Stimulated activated CD8-positive, alpha-beta memory T cell treated with anti-CD3 and anti-CD28 coated beads, Interleukin-15, amount 100 ng/mL, for 1 hour (primary cell): Measurements from ENCODE around the gene ISY1.
"Not testable (repeated sequence)": the region's sequence is repeated elsewhere in the genome, so short reads cannot be mapped to it uniquely, and the experiment has no call there.

Source experiments
- DNase-seq: peaks from one replicate; pipeline ENCODE4 v3.0.0-alpha.2; 2020; ENCODE audit warnings: low read depth

The ISY1 gene

DNA sequence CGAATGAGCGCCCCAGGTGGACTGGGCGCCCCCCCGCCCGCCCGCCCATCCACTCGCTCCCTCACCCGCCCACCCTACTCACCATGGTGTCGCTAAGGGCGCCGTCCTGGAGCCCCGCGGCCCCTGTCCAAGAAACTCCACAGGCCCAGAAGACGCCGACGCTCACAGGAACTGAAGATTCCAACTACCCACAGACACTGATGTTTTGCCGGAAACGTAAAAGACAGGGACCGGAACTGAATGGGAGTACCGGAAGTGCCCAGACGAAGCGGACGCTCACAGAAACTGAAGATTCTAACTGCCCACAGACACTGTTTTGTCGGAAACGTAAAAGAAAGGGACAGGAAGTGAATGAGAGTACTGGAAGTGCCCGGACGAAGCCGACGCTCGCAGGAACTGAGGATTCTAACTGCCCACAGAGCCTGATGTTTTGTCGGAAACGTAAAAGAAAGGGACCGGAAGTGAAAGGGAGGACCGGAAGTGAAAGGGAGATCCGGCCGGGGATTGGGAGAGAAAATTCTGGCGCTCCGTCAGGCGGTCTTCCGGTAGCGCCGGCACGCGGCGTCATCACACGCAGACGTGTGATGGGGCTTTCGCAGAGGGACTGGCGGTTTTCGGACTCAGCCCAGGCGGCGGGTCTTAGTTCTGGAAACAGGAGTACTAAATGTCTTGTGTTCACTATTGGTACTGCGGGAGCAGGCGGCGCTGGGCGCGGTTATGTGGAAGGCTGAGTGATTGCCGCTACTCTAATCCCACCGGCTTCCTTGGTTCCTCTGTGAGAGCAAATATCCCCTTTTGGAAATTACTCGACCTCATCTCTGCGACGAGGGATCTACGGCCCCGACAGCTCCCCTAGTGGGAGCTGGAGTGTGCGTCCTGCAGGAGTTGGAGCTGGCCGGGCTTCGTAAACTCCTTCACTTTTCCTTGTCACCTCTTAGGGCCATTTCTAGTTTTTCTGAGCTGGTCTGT lies at the start of gene ISY1:
Gene ISY1 (minus strand): TSS at position 173 of the 969 bp plus-strand sequence. CDS start 88 bp downstream, at position 85.
- DNase-seq = peak; percentile 64

DNA sequence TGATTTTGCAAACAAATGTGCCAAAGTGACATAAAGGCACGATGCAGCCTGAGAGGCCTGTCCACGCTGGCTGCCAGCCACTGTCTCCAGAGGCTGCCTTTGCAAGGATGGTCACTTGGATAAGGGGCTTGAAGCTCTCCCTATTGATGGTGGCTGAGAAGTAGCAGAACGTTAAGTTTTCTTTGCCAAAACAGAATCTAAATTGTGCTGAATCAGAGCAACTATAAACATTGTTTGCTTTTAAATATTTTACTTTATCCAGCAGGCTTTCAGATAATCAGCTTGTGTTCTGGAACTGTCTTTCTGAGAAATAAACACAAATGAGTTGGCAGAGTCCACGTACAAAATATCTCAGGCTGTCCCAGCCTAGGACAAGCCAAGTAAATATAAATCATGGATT lies 46.6 kb upstream of the ISY1 start:
- DNase-seq = no peak

DNA sequence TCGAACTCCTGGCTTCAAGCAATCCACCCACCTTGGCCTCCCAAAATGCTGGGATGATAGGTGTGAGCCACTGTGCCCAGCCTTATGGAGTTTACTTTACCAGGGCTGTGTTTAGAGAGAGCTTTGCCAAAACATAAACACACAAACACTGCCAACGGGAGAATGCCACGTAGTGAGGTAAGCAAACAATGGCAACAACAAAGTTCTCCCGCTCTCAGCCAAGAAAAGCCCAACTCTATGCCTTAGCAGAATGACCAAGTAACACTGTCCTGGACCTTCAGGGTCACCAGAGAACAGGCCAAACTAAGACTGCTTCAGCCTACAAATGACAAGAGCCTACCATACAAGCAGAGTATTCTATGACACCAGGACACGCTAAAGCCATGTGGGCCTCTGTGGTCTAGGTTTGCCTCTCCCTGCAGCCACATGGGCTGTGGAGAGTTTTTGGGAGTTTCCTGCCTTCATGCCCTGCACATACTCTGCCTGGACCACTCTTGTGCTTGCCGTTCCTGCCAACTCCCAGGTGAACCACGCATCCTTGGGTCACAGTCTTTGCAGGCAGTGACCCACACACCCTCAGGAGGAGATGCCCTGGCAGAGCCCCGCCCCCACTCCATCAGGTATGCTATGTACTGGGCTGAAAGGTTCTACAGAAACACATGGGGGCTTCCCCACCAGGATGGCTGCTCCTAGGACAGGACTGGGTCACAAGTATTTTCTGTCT lies 44.4 kb upstream of the ISY1 start:
- no peak for DNase-seq

GRCh38 chr3:129204473-129204872 lies 43.6 kb upstream of the ISY1 start:
- no peak for DNase-seq

- no peak for DNase-seq
Observed at GRCh38 chr3:129199366-129199765, 38.5 kb upstream of the ISY1 start.

- no peak for DNase-seq
Observed at GRCh38 chr3:129197321-129197720, 36.5 kb upstream of the ISY1 start.

- DNase-seq = no peak
Observed at GRCh38 chr3:129196601-129197000, 35.7 kb upstream of the ISY1 start.

- DNase-seq = no peak
Observed at GRCh38 chr3:129195731-129196256, 34.9 kb upstream of the ISY1 start.

- DNase-seq = not testable (repeated sequence)
Observed at GRCh38 chr3:129189793-129190192, 28.9 kb upstream of the ISY1 start.

- no peak for DNase-seq
Observed at GRCh38 chr3:129187857-129188256, 27.0 kb upstream of the ISY1 start.

DNA sequence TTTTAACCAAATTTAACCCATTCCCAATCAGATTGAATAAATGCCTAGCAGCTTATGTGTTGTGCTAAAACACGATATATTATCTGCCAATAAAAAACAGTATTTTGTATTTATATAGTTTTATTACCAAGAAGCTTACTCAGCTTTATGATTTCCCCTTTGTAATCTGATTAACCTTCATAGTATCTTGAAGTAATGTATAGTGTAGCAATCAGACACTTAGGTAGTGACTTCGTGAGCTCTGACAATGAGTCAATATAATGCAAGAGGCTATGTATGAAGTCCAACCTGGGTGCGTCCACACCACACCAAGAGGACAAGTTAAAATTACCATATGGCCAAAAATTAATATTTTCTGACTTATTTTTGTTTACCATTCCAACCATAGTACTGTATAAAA lies 24.9 kb upstream of the ISY1 start:
- no peak for DNase-seq

GRCh38 chr3:129184784-129185542 lies 24.1 kb upstream of the ISY1 start:
- not testable (repeated sequence) for DNase-seq

DNA sequence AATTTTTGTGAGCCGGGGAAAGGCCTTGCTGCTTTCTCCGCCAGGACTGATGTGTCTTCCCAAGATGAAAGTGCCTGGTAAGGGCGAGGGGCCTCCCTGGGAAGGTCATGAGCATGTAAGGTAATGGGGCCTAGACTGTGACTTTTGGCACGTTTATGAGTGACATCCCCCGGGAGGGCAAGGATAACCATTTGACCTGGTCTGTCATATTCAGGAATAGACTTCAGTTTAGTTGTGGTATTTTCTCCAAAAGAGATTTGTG lies 23.5 kb upstream of the ISY1 start:
- no peak for DNase-seq

GRCh38 chr3:129183569-129184395 lies 22.9 kb upstream of the ISY1 start, which contains the start of gene CNBP:
Gene CNBP (minus strand): TSS chr3:129183896. CDS start chr3:129171757, 12,139 bp downstream.
- peak; percentile 78 for DNase-seq

GRCh38 chr3:129182390-129183185 lies 21.7 kb upstream of the ISY1 start:
- DNase-seq = no peak

GRCh38 chr3:129181819-129182218 lies 21.0 kb upstream of the ISY1 start:
- DNase-seq = no peak

- DNase-seq = no peak
Observed at GRCh38 chr3:129180461-129180860, 19.6 kb upstream of the ISY1 start.

DNA sequence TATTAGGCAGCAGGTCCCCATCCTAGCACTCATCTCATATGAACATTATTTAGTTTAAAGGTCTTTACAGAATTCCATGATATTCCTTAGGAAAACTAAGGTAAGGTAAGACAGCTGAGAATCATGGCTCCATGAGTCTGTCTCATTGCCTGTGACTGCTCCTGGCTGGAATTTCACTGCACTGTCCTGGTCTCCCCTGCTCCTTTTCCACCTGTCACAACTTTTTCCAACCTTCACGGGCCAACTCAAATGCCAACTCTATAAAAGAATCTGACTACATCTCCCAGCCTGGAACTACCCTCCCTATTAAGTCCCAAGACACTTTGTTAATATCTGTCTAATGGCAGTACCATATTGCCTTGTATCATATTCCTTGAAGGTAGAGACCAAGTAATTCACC lies 15.2 kb upstream of the ISY1 start:
- no peak for DNase-seq

GRCh38 chr3:129173725-129174124 lies 12.9 kb upstream of the ISY1 start:
- no peak for DNase-seq

DNA sequence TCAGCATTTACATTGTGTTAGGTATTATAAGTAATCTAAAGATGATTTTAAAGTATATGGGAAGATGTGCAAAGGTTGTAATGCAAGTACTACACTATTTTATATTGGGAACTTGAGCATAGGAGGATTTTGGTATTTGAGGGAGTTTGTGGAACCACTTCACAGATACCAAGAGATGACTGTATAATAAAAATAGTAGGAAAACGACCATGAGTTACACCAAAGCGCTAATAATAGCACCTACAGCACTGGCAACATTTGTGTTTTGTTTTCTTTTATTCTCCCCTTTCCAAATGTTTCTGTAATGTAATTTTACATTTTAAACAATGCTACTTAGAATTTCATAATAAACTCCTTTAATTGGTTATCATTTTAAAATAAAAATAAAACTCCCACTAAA lies 12.3 kb upstream of the ISY1 start:
- DNase-seq = no peak
